Neuron (in vitro differentiated cells): ENCODE data around the gene COP1.
"Not testable (repeated sequence)": the region's sequence is repeated elsewhere in the genome, so short reads cannot be mapped to it uniquely, and the experiment has no call there.

Experiments
- H2AFZ ChIP-seq: one replicate; pipeline ENCODE4 v1.6.1; 2013; ENCODE audit warnings: low read depth, mild to moderate bottlenecking, inconsistent platforms, low read length, moderate library complexity
- H3K27me3 ChIP-seq: one replicate; pipeline ENCODE4 v1.6.1; 2013; ENCODE audit warnings: low read length; ENCODE audit not compliant: insufficient read depth
- H3K36me3 ChIP-seq: one replicate; pipeline ENCODE4 v1.6.1; 2013; ENCODE audit warnings: low read length; ENCODE audit not compliant: insufficient read depth
- H3K4me1 ChIP-seq: one replicate; pipeline ENCODE4 v1.6.1; 2013; ENCODE audit warnings: low read length; ENCODE audit not compliant: insufficient read depth
- H3K4me3 ChIP-seq: 2 replicates; pipeline ENCODE4 v1.5.1; 2013; ENCODE audit warnings: mild to moderate bottlenecking, low read length, moderate library complexity
- H3K9me3 ChIP-seq: one replicate; pipeline ENCODE4 v1.6.1; 2013; ENCODE audit warnings: low read length

COP1 gene

GRCh38 chr1:176206961-176207902 lies at the start of gene COP1:
COP1 (minus strand) TSS chr1:176207286; CDS start chr1:176206978, 308 bp downstream.
- Histone ChIP-seq H2AFZ (peak within 1 kb of the TSS; percentile 69), H3K36me3 (no peaks in the 10 kb centered on the region), H3K9me3 (no peaks in the 10 kb centered on the region), H3K4me1 (peaks cover 19% of the 10 kb centered on the region), H3K4me3 (peak within 1 kb of the TSS; percentile 95), H3K27me3 (no peaks in the 10 kb centered on the region)

- no peaks in the 10 kb centered on the region for H3K36me3 ChIP-seq
- H3K4me1 ChIP-seq: no peaks in the 10 kb centered on the region
- H3K27me3 ChIP-seq: no peaks in the 10 kb centered on the region
- no peak overlapping the region for H2AFZ ChIP-seq
- no peak overlapping the region for H3K4me3 ChIP-seq
- no peaks in the 10 kb centered on the region for H3K9me3 ChIP-seq
These were observed 45.1 kb upstream of the COP1 start for GRCh38 chr1:176252191-176252590.

- Histone ChIP-seq H3K4me1 (no peaks in the 10 kb centered on the region), H3K4me3 (no peak overlapping the region), H3K27me3 (no peaks in the 10 kb centered on the region), H3K9me3 (no peaks in the 10 kb centered on the region), H3K36me3 (no peaks in the 10 kb centered on the region), H2AFZ (no peak overlapping the region)
These were observed 37.8 kb upstream of the COP1 start for GRCh38 chr1:176244851-176245250.

- H3K27me3 ChIP-seq: no peaks in the 10 kb centered on the region
- H3K4me3 ChIP-seq: no peak overlapping the region
- no peaks in the 10 kb centered on the region for H3K36me3 ChIP-seq
- no peaks in the 10 kb centered on the region for H3K4me1 ChIP-seq
- H3K9me3 ChIP-seq: no peaks in the 10 kb centered on the region
- no peak overlapping the region for H2AFZ ChIP-seq
These were observed 36.7 kb upstream of the COP1 start for GRCh38 chr1:176243746-176244145.

- Histone ChIP-seq H3K9me3 (no peaks in the 10 kb centered on the region), H2AFZ (no peak overlapping the region), H3K4me1 (no peaks in the 10 kb centered on the region), H3K36me3 (no peaks in the 10 kb centered on the region), H3K4me3 (no peak overlapping the region), H3K27me3 (no peaks in the 10 kb centered on the region)
These were observed 34.4 kb upstream of the COP1 start for GRCh38 chr1:176241385-176242015.

- H3K27me3 ChIP-seq, H3K9me3 ChIP-seq, H2AFZ ChIP-seq, H3K4me1 ChIP-seq, H3K4me3 ChIP-seq, H3K36me3 ChIP-seq: not testable (repeated sequence)
These were observed 26.6 kb upstream of the COP1 start for GRCh38 chr1:176233657-176234056.

- no peaks in the 10 kb centered on the region for H3K9me3 ChIP-seq
- no peak overlapping the region for H2AFZ ChIP-seq
- H3K36me3 ChIP-seq: no peaks in the 10 kb centered on the region
- no peak overlapping the region for H3K4me3 ChIP-seq
- H3K27me3 ChIP-seq: no peaks in the 10 kb centered on the region
- no peaks in the 10 kb centered on the region for H3K4me1 ChIP-seq
These were observed 20.5 kb upstream of the COP1 start for GRCh38 chr1:176227579-176227978.

- Histone ChIP-seq H2AFZ (no peak overlapping the region), H3K9me3 (no peaks in the 10 kb centered on the region), H3K4me1 (no peaks in the 10 kb centered on the region), H3K36me3 (no peaks in the 10 kb centered on the region), H3K27me3 (no peaks in the 10 kb centered on the region), H3K4me3 (no peak overlapping the region)
These were observed 18.8 kb upstream of the COP1 start for GRCh38 chr1:176225911-176226310.

GRCh38 chr1:176225479-176225875 lies 18.4 kb upstream of the COP1 start:
- Histone ChIP-seq H3K9me3 (no peaks in the 10 kb centered on the region), H3K27me3 (no peaks in the 10 kb centered on the region), H3K36me3 (no peaks in the 10 kb centered on the region), H3K4me3 (no peak overlapping the region), H3K4me1 (no peaks in the 10 kb centered on the region), H2AFZ (no peak overlapping the region)

- Histone ChIP-seq H2AFZ (no peak overlapping the region), H3K36me3 (no peaks in the 10 kb centered on the region), H3K4me1 (no peaks in the 10 kb centered on the region), H3K27me3 (no peaks in the 10 kb centered on the region), H3K4me3 (no peak overlapping the region), H3K9me3 (no peaks in the 10 kb centered on the region)
These were observed 15.1 kb upstream of the COP1 start for GRCh38 chr1:176222196-176222595.

- Histone ChIP-seq H3K36me3 (no peaks in the 10 kb centered on the region), H3K9me3 (no peaks in the 10 kb centered on the region), H3K4me3 (no peak overlapping the region), H3K27me3 (no peaks in the 10 kb centered on the region), H2AFZ (no peak overlapping the region), H3K4me1 (no peaks in the 10 kb centered on the region)
These were observed 13.1 kb upstream of the COP1 start for GRCh38 chr1:176220100-176220689.

- Histone ChIP-seq H3K36me3 (no peaks in the 10 kb centered on the region), H3K27me3 (no peaks in the 10 kb centered on the region), H3K4me1 (no peaks in the 10 kb centered on the region), H3K4me3 (no peak overlapping the region), H3K9me3 (no peaks in the 10 kb centered on the region), H2AFZ (no peak overlapping the region)
These were observed 10.5 kb upstream of the COP1 start for GRCh38 chr1:176217461-176218099.

GRCh38 chr1:176216031-176216430 lies 8.9 kb upstream of the COP1 start:
- no peak overlapping the region for H2AFZ ChIP-seq
- H3K27me3 ChIP-seq: no peaks in the 10 kb centered on the region
- H3K36me3 ChIP-seq: no peaks in the 10 kb centered on the region
- no peaks in the 10 kb centered on the region for H3K9me3 ChIP-seq
- no peaks in the 10 kb centered on the region for H3K4me1 ChIP-seq
- H3K4me3 ChIP-seq: no peak overlapping the region
